H1 (cell line): ENCODE data around the gene TMIGD2. TPM values are rescaled to one million over a fixed set of nuclear protein-coding genes. Genes with fewer than 3 reads are reported as not detected.

Experiments used
- CTCF ChIA-PET: fragments of 300-600 bp; sonication (Branson Sonifier 250); formaldehyde crosslinking; loops from one replicate; lab custom pipeline; 2021; ENCODE audit not compliant: partially characterized antibody; lab: Charles Lee
- POLR2A ChIA-PET: fragments of 300-600 bp; sonication (Branson Sonifier 250); formaldehyde crosslinking; loops from one replicate; lab custom pipeline; 2021; ENCODE audit warnings: inconsistent platforms; ENCODE audit not compliant: partially characterized antibody; lab: Charles Lee
- DNase-seq, 2 experiments: peaks; one replicate each; pipeline versions ENCODE4 v3.0.0 to v3.0.0-alpha.2; 2010 to 2022; ENCODE audit warnings: low spot score in 2 of 2, low read depth in 1 of 2, mixed read lengths in 1 of 2
- FAIRE-seq: peaks from 2 replicates; lab custom pipeline; 2011; peaks lifted over from hg19 to GRCh38; lab: Jason Lieb, UNC
- H2AFZ ChIP-seq: 2 replicates; pipeline ENCODE4 v1.8.1; 2012; ENCODE audit warnings: low read length, inconsistent platforms
- H2AK5ac ChIP-seq: 2 replicates; pipeline ENCODE4 v1.6.1; 2013; ENCODE audit warnings: low read depth, low read length
- H2BK120ac ChIP-seq: replicated peaks from 2 replicates; pipeline ENCODE3; 2013; ENCODE audit warnings: low read depth, low read length, inconsistent platforms
- H2BK12ac ChIP-seq: 2 replicates; pipeline ENCODE4 v1.6.1; 2013; ENCODE audit warnings: low read depth, low read length
- H2BK15ac ChIP-seq: 2 replicates; pipeline ENCODE4 v1.6.1; 2013; ENCODE audit warnings: low read length
- H2BK20ac ChIP-seq: 2 replicates; pipeline ENCODE4 v1.6.1; 2013; ENCODE audit warnings: low read length
- H2BK5ac ChIP-seq: 2 replicates; pipeline ENCODE4 v1.6.1; 2013; ENCODE audit warnings: low read depth, low read length
- H3K14ac ChIP-seq: 2 replicates; pipeline ENCODE4 v1.6.1; 2013; ENCODE audit warnings: inconsistent platforms; ENCODE audit not compliant: insufficient read length
- H3K18ac ChIP-seq: 2 replicates; pipeline ENCODE4 v1.6.1; 2013; ENCODE audit warnings: low read length; ENCODE audit errors: extremely low read depth
- H3K23ac ChIP-seq: 2 replicates; pipeline ENCODE4 v1.6.1; 2013; ENCODE audit warnings: inconsistent platforms; ENCODE audit not compliant: insufficient read length
- H3K23me2 ChIP-seq: 2 replicates; pipeline ENCODE4 v1.6.1; 2013; ENCODE audit warnings: low read depth, low read length
- H3K27ac ChIP-seq: 2 replicates; pipeline ENCODE4 v1.6.1; 2011; ENCODE audit warnings: low read depth, low read length, inconsistent platforms
- H3K27me3 ChIP-seq, 4 experiments: replicated peaks in 1 of 4; 1 replicate in 1 of 4; 2 replicates in 3 of 4; pipeline versions ENCODE4 v1.6.1 to v1.8.1; 2011 to 2013; ENCODE audit warnings: low read length in 3 of 4, mild to moderate bottlenecking in 3 of 4, inconsistent platforms in 2 of 4, mixed read lengths in 2 of 4, moderate library complexity in 1 of 4; ENCODE audit not compliant: control insufficient read depth in 3 of 4, insufficient read depth in 3 of 4; ENCODE audit errors: extremely low read depth in 1 of 4
- H3K36me3 ChIP-seq, 4 experiments: 2 replicates each; pipeline versions ENCODE4 v1.6.1 to v1.8.1; 2011 to 2013; ENCODE audit warnings: mild to moderate bottlenecking in 4 of 4, low read length in 3 of 4, moderate library complexity in 2 of 4, control low read depth in 1 of 4, inconsistent platforms in 1 of 4; ENCODE audit not compliant: insufficient read depth in 4 of 4, control insufficient read depth in 2 of 4
- H3K4ac ChIP-seq: replicated peaks from 2 replicates; pipeline ENCODE3; 2013; ENCODE audit warnings: low read length, low read depth, mixed read lengths, inconsistent platforms; ENCODE audit not compliant: insufficient read length
- H3K4me1 ChIP-seq, 4 experiments: replicated peaks in 1 of 4; 1 replicate in 1 of 4; 2 replicates in 3 of 4; pipeline versions ENCODE4 v1.6.1 to v1.8.1; 2011 to 2013; ENCODE audit warnings: low read length in 3 of 4, inconsistent platforms in 2 of 4, mixed read lengths in 1 of 4; ENCODE audit not compliant: insufficient read depth in 4 of 4, control insufficient read depth in 3 of 4
- H3K4me2 ChIP-seq, 2 experiments: 2 replicates each; pipeline versions ENCODE4 v1.6.1 to v1.8.1; 2011 to 2013; ENCODE audit warnings: low read depth in 2 of 2, low read length in 2 of 2, control low read depth in 1 of 2, inconsistent platforms in 1 of 2, mild to moderate bottlenecking in 1 of 2; ENCODE audit not compliant: insufficient read depth in 1 of 2
- H3K4me3 ChIP-seq, 4 experiments: fragments of 200-600, 300-600 bp in 1 of 4; sonication (generic), shearing (Covaris generic), sonication (Bioruptor Twin) in 1 of 4; 2 replicates each; pipeline versions ENCODE4 v1.5.1 to v1.8.1; 2011 to 2016; ENCODE audit warnings: low read length in 4 of 4, low read depth in 3 of 4, control low read depth in 2 of 4, inconsistent platforms in 2 of 4, mild to moderate bottlenecking in 2 of 4, mixed read lengths in 1 of 4, moderate library complexity in 1 of 4; ENCODE audit not compliant: insufficient read depth in 2 of 4; ENCODE audit errors: extremely low read depth in 1 of 4
- H3K56ac ChIP-seq: replicated peaks from 2 replicates; pipeline ENCODE3; 2013; ENCODE audit warnings: low read depth, mild to moderate bottlenecking, mixed read lengths, low read length, inconsistent platforms; ENCODE audit not compliant: insufficient read length
- H3K79me1 ChIP-seq: 2 replicates; pipeline ENCODE4 v1.6.1; 2013; ENCODE audit warnings: low read depth, low read length, control low read depth
- H3K79me2 ChIP-seq, 2 experiments: 2 replicates each; pipeline versions ENCODE4 v1.6.1 to v1.8.1; 2012 to 2013; ENCODE audit warnings: low read length in 2 of 2, mild to moderate bottlenecking in 2 of 2, inconsistent platforms in 1 of 2; ENCODE audit not compliant: insufficient read depth in 2 of 2, control insufficient read depth in 1 of 2
- H3K9ac ChIP-seq, 4 experiments: replicated peaks in 1 of 4; 1 replicate in 1 of 4; 2 replicates in 3 of 4; pipeline versions ENCODE4 v1.6.1 to v1.8.1; 2011 to 2013; ENCODE audit warnings: low read depth in 3 of 4, low read length in 3 of 4, control low read depth in 2 of 4, mild to moderate bottlenecking in 2 of 4, moderate library complexity in 2 of 4, inconsistent platforms in 1 of 4; ENCODE audit errors: extremely low read depth in 1 of 4
- H3K9me3 ChIP-seq, 2 experiments: 2 replicates each; pipeline versions ENCODE4 v1.6.1 to v1.8.1; 2012 to 2013; ENCODE audit warnings: mild to moderate bottlenecking in 2 of 2, moderate library complexity in 2 of 2, control low read depth in 1 of 2, inconsistent platforms in 1 of 2, low read depth in 1 of 2, low read length in 1 of 2, mixed read lengths in 1 of 2; ENCODE audit not compliant: insufficient read depth in 2 of 2
- H4K20me1 ChIP-seq, 2 experiments: replicated peaks in 1 of 2; 2 replicates each; pipeline versions ENCODE3 to v1.8.1; 2011 to 2013; ENCODE audit warnings: inconsistent platforms in 2 of 2, low read length in 2 of 2, mild to moderate bottlenecking in 1 of 2; ENCODE audit not compliant: insufficient read depth in 2 of 2, control insufficient read depth in 1 of 2
- H4K5ac ChIP-seq: 2 replicates; pipeline ENCODE4 v1.6.1; 2013; ENCODE audit warnings: low read length, low read depth, mixed read lengths, inconsistent platforms; ENCODE audit not compliant: insufficient read length
- H4K8ac ChIP-seq: 2 replicates; pipeline ENCODE4 v1.8.0; 2013; ENCODE audit warnings: mild to moderate bottlenecking, moderate library complexity, low read length, inconsistent platforms; ENCODE audit not compliant: insufficient read depth; ENCODE audit errors: extremely low read depth
- H4K91ac ChIP-seq: replicated peaks from 2 replicates; pipeline ENCODE3; 2013; ENCODE audit warnings: low read length, mixed read lengths, inconsistent platforms; ENCODE audit not compliant: insufficient read length
- BACH1 ChIP-seq: IDR thresholded peaks from 2 replicates; pipeline ENCODE4 v1.6.1; 2012; ENCODE audit warnings: low read length, improper control_type of control experiment
- CTBP2 ChIP-seq: IDR thresholded peaks from 2 replicates; pipeline ENCODE4 v1.7.0; 2011; ENCODE audit warnings: borderline replicate concordance, mild to moderate bottlenecking, moderate library complexity, mixed read lengths, low read length; ENCODE audit not compliant: insufficient read depth, insufficient read length
- GABPA ChIP-seq: IDR thresholded peaks from 2 replicates; pipeline ENCODE4 v1.6.1; 2011; ENCODE audit warnings: mild to moderate bottlenecking, low read length, moderate library complexity, borderline replicate concordance; ENCODE audit not compliant: insufficient read depth
- PHF8 ChIP-seq: fragments of 200-600 bp; sonication (generic); conservative IDR thresholded peaks from 2 replicates; pipeline ENCODE4 v1.7.1; 2012; ENCODE audit warnings: low read depth, mild to moderate bottlenecking, inconsistent platforms, low read length, moderate library complexity
- SP2 ChIP-seq: IDR thresholded peaks from 2 replicates; pipeline ENCODE4 v1.6.1; 2012; ENCODE audit warnings: mild to moderate bottlenecking, low read length, inconsistent platforms
- WGBS, 2 experiments: shearing (Covaris generic) in 1 of 2; methylation state at CpG; one replicate each; pipeline versions ENCODE4 v1.1.6 to v1.1.7; 2013 to 2015; ENCODE audit warnings: low lambda C conversion rate in 2 of 2, mixed read lengths in 2 of 2, inconsistent platforms in 1 of 2, low coverage in 1 of 2, missing lambda C conversion rate in 1 of 2; ENCODE audit not compliant: insufficient replicate concordance in 2 of 2, insufficient coverage in 1 of 2, insufficient read length in 1 of 2; ENCODE audit errors: extremely low coverage in 1 of 2, missing lambda C conversion rate in 1 of 2; 5-methylcytosine and 5-hydroxymethylcytosine counted together
- polyA plus RNA-seq, 7 experiments: library from polyadenylated mRNA; depleted of rRNA in 3 of 7; stranded (reverse) in 5 of 7; unstranded in 2 of 7; fragments of >200 nt in 5 of 7; fragments of 200-250 nt in 2 of 7; gene quantifications; 1 replicate in 5 of 7; 2 replicates in 1 of 7; 4 replicates in 1 of 7; pipeline versions ENCODE4 v1.2.1 to v1.2.3, GENCODE V29; 2011 to 2013; ENCODE audit warnings: missing spikeins in 2 of 7, mixed read lengths in 2 of 7
- total RNA-seq: library from RNA; stranded (reverse); fragmentation: NEBNext Ultra II Directional; extraction: Animal tissue kit (Norgen Biotek cat#: 25700); gene quantifications from 2 replicates; pipeline ENCODE4 v1.2.1, GENCODE V29; 2021

The TMIGD2 gene
- total and polyA plus RNA-seq, 2 of the 8 experiments (the other 6 are each of a cell fraction or from before 2014, with no cell fraction given) = 0.39 to 0.41 TPM

DNA sequence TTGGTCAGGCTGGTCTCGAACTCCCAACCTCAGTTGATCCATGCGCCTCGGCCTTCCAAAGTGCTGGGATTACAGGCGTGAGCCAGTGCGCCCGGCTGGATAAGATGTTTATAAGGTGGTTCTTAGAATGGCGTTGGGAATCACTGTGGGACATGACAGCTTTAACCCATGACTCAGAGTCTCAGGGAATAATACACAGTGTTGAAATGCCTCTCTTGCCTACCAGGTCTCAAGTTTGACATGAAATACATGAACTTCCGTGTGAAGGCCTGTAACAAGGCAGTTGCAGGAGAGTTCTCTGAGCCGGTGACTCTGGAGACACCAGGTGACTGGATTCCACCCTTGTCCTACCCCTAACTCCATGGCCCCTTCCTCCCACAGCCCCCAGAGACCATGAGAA, 14.8 kb upstream of the TMIGD2 start:
- no peak for TF ChIP-seq SP2
- TF ChIP-seq PHF8 = no peak
- no peak for TF ChIP-seq BACH1
- no peak for TF ChIP-seq GABPA
- TF ChIP-seq CTBP2 = no peak
- TF ChIP-seq, all 59 proteins: peak for 0
- no peak overlapping the region for H3K4ac ChIP-seq
- no peak overlapping the region for H4K5ac ChIP-seq
- H2BK120ac ChIP-seq = no peak overlapping the region
- H2AFZ ChIP-seq = no peak overlapping the region
- H3K9ac ChIP-seq = no peak overlapping the region
- no peak overlapping the region for H2BK5ac ChIP-seq
- ChIA-PET POLR2A (interaction anchor here (0.8 kb wide), 1 partner anchor 26 kb away, joined by 3 read pairs; no protein-coding TSS in a partner anchor), CTCF (interaction anchor here (2.4 kb wide), 1 partner anchor 50 kb away, joined by 7 read pairs; no protein-coding TSS in a partner anchor)
- peaks cover 0 to 4% of the 10 kb centered on the region in 2 experiments; a peak in 2 of 4 replicates for H3K9me3 ChIP-seq
- H4K8ac ChIP-seq = no peak overlapping the region
- H3K4me3 ChIP-seq = no peak overlapping the region
- no peak overlapping the region for H3K23ac ChIP-seq
- no peak overlapping the region for H4K91ac ChIP-seq
- H3K27ac ChIP-seq = no peak overlapping the region
- no peak overlapping the region for H3K18ac ChIP-seq
- no peaks in the 10 kb centered on the region; the same call in 1 of the 2 replicates for H3K23me2 ChIP-seq
- FAIRE-seq (no peak), DNase-seq (no peak)
- no peak overlapping the region for H3K14ac ChIP-seq
- 96% methylated on average over 9 of the region's 9 CpGs; no CpG with 5 or more reads in 1 of the 2 experiments for WGBS, 2 experiments
- H2BK20ac ChIP-seq = no peak overlapping the region
- no peaks in the 10 kb centered on the region for H3K4me1 ChIP-seq
- no peaks in the 10 kb centered on the region for H3K27me3 ChIP-seq
- H2BK15ac ChIP-seq = no peak overlapping the region
- no peak overlapping the region for H2BK12ac ChIP-seq
- H4K20me1 ChIP-seq = peaks cover 0 to under 1% of the 10 kb centered on the region in 2 experiments
- no peaks in the 10 kb centered on the region for H3K79me2 ChIP-seq
- no peaks in the 10 kb centered on the region for H3K79me1 ChIP-seq
- peaks cover 3 to 37% (median 20%) of the 10 kb centered on the region in 4 experiments; a peak in 7 of 8 replicates for H3K36me3 ChIP-seq
- no peak overlapping the region for H2AK5ac ChIP-seq
- H3K56ac ChIP-seq = no peak overlapping the region
- H3K4me2 ChIP-seq = no peak overlapping the region
